Esophagus mucosa (tissue), 1 donor: Measurements from ENCODE around the gene CMTM7. TPM values are rescaled to one million over a fixed set of nuclear protein-coding genes. Genes with fewer than 3 reads are reported as not detected.

Source experiments
- ATAC-seq: fragments of 200-7000 bp; cut with Tn5 transposase; one replicate; pipeline ENCODE4 v1.9.1; 2020
- total RNA-seq: library from RNA; stranded (reverse); gene quantifications from one replicate; pipeline ENCODE4 v1.2.4, GENCODE V29; 2023
- donor health status: DM: yes; HTN: yes; CAD: no.

The CMTM7 gene, protein sequence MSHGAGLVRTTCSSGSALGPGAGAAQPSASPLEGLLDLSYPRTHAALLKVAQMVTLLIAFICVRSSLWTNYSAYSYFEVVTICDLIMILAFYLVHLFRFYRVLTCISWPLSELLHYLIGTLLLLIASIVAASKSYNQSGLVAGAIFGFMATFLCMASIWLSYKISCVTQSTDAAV
- 1.2 TPM for total RNA-seq

DNA sequence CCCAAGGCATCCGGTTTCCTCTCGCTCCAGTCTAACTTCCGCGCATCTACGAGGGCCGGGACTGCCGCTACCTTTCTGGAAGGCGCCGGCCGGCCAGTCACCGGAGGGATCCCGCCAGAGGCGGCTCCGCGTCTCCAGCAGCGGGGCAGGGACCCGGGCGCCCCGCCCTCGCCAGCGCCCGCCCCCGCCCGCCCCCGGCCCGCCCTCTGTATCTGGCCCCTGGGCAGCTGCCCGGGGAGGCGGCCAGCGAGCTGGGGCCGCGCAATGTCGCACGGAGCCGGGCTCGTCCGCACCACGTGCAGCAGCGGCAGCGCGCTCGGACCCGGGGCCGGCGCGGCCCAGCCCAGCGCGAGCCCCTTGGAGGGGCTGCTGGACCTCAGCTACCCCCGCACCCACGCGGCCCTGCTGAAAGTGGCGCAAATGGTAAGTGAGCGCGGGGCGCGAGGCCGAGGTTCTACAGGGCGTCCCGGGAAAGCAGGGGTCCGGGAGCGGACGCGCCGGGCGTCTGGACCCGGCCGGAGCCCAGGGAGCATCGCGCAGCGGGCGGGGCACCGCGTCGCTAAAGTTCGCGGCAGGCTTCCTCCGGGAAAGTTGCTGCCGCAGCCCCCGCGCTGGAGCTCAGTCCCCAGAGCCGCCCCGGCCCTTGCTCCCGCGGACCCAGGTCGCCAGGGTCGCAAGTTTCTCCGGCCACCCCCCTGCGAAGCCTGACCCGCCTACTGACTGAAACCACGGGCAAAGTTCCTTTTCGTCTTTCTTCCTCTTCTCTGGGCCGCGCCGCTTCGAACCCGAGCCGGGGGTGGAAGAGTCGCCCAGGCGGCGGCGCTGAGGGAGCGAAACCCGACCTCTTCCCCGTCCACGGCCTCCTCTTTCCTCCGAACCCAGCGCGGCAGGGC, at the start of gene CMTM7:
CMTM7 (plus strand) TSS at position 211 of the 893 bp plus-strand sequence; CDS start at position 265, 54 bp downstream.
- ATAC-seq, result peak; percentile 65

- ATAC-seq, result no peak
Observed at GRCh38 chr3:32347343-32348125, 44.1 kb upstream of the CMTM7 start.

DNA sequence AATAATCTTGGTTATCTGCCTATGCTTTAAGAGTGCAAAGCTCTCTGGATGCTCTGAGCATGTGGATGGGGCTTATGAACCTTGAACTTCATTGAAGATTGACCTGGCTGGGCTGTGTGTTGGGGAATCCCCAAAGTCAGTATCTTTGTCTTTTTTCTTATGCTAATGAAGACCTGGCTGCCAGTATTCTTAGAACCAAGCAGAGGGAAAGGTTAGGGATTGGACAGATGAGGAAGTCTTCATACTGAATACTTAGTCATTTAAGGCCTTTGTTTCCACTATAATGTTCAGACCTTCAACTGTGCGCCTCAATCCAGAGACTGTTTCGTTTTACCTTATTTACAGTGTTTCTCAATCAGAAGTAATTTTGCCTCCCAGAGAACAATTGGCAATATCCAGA, 42.5 kb upstream of the CMTM7 start:
- ATAC-seq, result no peak

- no peak for ATAC-seq
Observed at GRCh38 chr3:32352563-32352962, 39.1 kb upstream of the CMTM7 start.

DNA sequence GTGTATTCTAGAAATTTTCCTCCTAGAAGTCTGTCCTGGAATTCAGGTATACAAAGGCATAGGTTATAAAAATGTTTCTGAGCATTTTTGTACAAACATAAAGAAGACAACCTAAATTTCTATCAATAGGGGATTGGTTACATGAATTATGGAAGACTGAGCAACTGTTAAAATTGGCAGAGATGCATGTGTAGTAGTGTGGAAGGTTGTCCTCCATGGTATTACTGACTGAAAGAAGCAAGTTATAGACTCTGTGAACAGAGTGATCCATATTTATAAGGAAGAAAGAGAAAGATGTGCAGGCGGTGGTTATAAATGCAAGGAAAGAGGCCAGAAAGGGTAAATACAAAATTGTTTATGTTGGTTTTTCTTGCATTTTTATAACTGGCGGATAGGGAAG, 38.3 kb upstream of the CMTM7 start:
- no peak for ATAC-seq

- ATAC-seq, result no peak
Observed at GRCh38 chr3:32354362-32354778, 37.3 kb upstream of the CMTM7 start.

- ATAC-seq, result no peak
Observed at GRCh38 chr3:32355751-32356291, 35.8 kb upstream of the CMTM7 start.

DNA sequence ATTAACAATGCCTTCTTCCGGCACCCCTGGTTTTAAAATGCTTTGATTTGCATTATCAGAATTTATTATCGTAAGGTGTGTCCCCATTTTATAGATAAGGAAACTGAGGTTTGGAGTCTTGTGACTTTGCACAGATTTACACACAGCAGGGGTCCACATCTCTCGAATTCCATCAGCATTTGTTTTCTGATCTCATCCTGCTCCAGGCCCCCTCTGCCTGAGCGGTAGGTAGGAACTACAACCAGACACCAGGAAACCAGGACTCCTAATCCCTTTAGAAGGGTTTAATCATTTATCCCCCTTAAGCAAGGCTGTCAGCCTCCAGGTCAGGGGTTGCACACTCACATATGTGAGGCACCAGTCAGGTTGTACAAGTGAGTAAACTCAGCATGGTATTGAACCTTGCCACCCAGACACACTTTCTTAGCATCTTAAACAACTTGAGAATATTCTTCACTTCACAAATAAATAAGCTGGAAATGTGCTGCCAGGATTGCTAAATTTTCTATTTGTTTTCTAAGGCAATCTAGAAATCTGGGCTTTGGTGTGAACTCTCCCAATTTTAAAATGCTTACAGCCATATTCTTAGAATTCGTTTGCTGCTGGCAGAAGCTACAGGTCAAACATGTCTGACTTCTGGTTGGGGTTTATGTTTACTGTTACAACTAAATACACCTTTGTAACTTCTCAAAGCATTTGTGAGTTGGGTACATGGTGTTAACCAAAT, 31.7 kb upstream of the CMTM7 start:
- no peak for ATAC-seq

GRCh38 chr3:32360493-32360827, 31.2 kb upstream of the CMTM7 start:
- ATAC-seq, result no peak

DNA sequence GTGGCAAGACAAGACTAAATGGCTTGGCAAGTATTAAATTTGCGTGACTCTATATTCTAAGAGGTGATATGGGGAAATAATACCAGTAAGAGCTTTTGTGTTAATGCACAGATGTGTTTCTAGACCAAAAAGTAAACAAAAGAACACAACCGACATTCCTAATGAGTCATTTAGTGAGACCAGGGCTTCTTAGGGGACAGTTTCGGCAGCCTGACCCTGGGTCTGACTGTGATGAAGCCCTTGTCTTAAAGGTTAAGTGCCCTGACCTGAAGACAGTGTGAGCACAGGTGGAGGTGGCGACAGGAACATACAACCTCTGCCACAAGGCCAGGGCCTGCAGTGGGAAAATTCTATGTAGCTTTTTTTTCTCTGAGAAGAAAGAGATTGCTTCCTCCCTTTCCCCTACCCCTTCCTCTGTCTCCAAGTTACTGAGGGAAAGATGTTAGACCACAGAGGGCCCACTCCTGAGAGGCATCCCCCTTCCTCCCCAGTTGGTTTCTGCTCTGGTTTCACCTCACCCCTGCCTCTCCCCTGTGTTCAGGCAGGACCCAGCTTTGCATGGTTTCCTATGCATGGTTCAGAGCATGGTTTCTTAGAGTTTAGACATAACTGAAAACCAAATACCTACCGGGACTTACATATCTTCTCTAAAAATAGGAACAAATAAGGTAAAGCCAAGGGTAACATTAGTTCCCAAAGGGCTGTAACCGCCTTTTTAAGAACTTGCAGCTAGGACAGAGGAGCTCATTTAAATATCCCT, 24.8 kb upstream of the CMTM7 start:
- no peak for ATAC-seq

DNA sequence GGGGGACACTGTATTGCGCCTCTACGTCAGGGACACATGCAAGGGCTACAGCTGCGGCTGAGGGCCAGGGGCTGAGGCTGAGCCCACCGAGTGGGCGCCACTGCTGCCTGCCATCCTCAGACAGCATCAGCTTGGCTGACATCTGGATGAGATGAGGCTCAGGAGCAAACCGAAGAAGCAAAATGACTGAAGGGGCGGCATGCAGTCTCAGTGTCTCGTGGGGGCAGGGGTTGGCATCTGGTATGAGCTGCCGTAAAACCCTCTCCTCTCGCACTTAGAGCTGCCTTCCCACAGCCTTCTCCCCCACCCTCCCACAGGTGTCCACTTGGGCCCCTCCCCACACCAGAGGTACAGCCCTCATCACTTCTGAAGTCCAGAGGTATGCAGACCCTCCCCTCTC, 24.2 kb upstream of the CMTM7 start:
- no peak for ATAC-seq

GRCh38 chr3:32371461-32372212, 20.0 kb upstream of the CMTM7 start:
- ATAC-seq, result no peak

DNA sequence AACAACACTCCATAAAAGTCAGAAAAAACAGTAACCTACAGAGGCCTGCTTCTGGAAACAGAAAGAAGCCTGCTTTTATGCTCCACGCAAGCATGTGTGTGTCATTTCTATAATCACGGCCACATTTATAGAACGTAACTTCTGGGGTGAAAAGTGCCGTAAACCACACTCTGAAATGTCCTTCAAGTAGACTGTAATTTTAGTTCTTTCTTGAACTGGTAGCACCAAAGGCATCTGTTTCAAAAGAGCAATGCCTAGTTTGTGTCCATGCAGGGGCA, 19.5 kb upstream of the CMTM7 start:
- ATAC-seq, result no peak

DNA sequence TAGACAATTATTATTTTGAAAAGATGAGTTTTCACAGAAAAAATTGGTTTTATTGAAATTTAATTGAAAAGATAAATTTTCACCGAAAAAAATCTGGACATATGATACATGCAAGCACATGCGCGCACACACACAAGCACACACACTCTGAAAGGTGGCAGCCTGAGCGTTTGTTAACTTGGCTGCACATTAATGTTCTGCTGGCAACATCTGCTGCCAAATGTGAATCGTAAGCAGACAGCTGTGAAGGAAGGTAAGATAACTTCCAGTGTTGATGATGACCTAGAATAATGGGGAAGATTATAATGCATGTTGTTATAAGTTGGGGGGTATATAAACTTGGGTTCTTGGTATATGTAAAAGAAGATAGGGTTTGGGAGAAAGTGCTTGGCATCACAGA, 18.4 kb upstream of the CMTM7 start:
- ATAC-seq, result no peak

DNA sequence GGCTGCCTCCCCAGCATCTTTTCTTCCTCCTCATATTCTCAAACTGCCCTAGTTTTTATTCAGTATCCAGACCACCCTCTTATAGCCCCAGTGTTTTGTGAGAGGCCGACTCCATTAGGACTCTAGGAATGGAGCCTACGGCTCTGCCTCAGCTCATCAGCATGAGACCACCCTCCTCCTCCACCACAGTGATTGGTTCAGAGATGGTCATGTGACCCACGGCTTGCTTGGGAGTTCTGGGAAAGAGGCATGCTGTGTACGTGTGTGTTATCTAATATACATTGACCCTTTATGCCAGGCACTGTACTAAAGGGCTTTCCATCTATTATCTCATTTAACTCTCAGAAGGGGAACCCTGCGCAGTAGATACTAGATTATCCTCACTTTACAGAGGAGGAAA, 17.8 kb upstream of the CMTM7 start:
- no peak for ATAC-seq

DNA sequence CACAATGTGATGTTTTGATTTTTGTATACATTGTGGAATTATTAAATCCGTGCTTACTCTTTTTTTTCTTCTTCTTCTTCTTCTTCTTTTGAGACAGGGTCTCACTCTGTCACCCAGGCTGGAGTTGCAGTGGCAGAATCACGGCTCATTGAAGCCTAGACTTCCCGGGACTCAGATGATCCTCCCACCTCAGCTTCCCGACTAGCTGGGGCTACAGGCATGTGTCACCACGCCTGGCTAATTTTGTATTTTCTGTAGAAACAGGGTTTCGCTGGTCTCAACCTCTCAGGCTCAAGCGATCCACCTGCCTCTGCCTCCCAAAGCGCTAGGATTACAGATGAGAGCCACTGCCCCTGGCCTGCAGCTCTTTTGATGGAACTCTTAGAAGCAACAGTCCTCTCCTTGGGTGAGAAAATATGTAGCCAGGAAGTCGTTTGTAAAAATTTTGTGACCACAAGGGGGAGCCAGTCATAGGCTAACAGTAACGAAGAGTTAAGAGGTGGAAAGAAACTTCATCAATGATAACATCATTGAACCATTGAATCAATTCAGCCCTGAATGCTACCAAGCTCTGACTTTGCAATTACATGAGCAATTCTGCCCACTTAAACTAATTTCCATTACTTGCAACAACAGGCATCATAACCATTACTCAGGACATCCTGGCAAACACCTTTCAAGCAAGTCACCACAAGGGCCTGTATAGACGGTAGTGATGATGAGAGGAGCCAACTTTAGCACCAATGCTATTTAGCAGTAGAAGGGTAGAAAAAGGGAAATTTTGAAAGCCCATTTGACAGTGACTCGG, 16.7 kb upstream of the CMTM7 start:
- peak; percentile 46 for ATAC-seq

- ATAC-seq, result no peak
Observed at GRCh38 chr3:32375596-32375930, 16.1 kb upstream of the CMTM7 start.

- no peak for ATAC-seq
Observed at GRCh38 chr3:32376115-32376514, 15.5 kb upstream of the CMTM7 start.

DNA sequence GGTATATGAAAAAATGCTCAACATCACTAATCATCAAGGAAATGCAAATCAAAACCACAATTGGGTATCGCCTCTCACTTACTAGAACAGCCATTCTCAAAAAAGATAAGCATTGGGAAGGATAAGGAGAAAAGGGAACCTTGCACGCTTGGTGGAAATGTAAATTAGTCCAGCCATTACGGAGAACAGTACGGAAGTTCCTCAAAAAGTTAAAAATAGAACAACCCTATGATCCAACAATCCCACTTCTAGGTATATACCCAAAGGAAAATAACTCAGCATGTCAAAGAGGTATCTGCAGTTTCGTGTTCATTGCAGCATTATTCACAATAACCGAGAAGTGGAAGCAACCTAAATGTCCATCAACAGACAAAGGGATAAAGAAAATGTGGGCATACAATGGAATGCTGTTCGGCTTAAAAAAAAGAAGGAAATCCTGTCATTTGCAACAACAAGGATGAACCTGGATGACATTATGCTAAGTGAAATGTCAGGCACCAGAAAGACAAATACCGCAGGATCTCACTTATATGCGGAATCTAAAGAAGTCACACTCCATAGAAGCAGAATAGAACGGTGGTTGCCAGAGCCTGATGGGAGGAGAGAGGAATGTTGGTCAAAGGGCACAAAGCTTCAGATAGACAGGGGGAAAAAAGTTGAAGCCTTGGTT, 11.7 kb upstream of the CMTM7 start:
- no peak for ATAC-seq

DNA sequence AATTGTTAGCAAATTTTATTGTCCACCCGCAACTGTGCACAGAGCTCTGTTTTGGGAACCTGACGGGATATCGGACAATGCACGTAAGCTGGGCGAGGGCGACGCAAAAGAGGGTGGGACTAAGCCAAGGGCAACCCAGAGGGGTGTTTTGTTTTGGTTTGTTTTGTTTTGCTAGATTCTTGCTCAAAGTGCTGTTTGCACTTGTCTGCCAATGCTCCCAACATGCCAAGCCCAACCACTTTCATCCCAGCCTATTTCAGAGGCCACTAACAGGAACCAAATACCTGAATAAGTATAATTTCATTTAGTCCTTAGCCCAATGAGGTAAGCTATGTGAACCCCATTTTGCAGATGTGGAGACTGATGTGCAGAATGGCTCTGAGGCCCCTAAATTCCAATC, 9.7 kb upstream of the CMTM7 start:
- no peak for ATAC-seq
